ENCODE data around the gene PPP1R16B. TPM values are rescaled to one million over a fixed set of nuclear protein-coding genes. Genes with fewer than 3 reads are reported as not detected.

PPP1R16B gene
- total and polyA plus RNA-seq, 2 of the 8 experiments (the other 6 are each of a cell fraction or from before 2014, with no cell fraction given) = 2.6 to 8.9 TPM

- TF ChIP-seq EZH2 (IDR thresholded peaks at IDR 0.05; ENCODE audit: low read depth, low read length, severe bottlenecking) = peak; percentile 14
- TF ChIP-seq TAF1 (IDR thresholded peaks at IDR 0.05; ENCODE audit: low read depth, low read length) = 0 out of 2 replicates have a peak, but pooled peaks have one; percentile 8
- TF ChIP-seq KDM5A (IDR thresholded peaks at IDR 0.05; ENCODE audit: low read length) = no peak
- TF ChIP-seq HDAC2 (IDR thresholded peaks at IDR 0.05; ENCODE audit: borderline replicate concordance in 1 of 2, low read depth in 2 of 2, low read length in 2 of 2) = 0 out of 4 replicates have a peak, but pooled peaks of 1 of the 2 experiments have one; percentile 46
Observed at GRCh38 chr20:38805958-38806854, 709 bp downstream of the PPP1R16B start (continued).
